ENCODE data around the gene RNASE11. TPM values are rescaled to one million over a fixed set of nuclear protein-coding genes. Genes with fewer than 3 reads are reported as not detected.
"Not testable (repeated sequence)": the region's sequence is repeated elsewhere in the genome, so short reads cannot be mapped to it uniquely, and the experiment has no call there.

The RNASE11 gene
- total RNA-seq, 1 donor from 2014 or later: not detected

- no peak overlapping the region for H3K4me3 Mint-ChIP-seq
- no peaks in the 10 kb centered on the region for H3K36me3 Mint-ChIP-seq
- no peak overlapping the region for H3K27ac Mint-ChIP-seq
- no peak for TF ChIP-seq CTCF (IDR thresholded peaks at IDR 0.05; ENCODE audit: unreplicated experiment)
- H3K9me3 Mint-ChIP-seq: no peaks in the 10 kb centered on the region
- no peak for DNase-seq (ENCODE audit: low spot score in 2 of 2, unreplicated experiment in 2 of 2)
- peaks cover 62% of the 10 kb centered on the region for H3K27me3 Mint-ChIP-seq (ENCODE audit: low read depth)
- H3K4me1 Mint-ChIP-seq: peaks cover 45% of the 10 kb centered on the region
Measured at GRCh38 chr14:20623798-20624197, 36.0 kb upstream of the RNASE11 start.

- Mint-ChIP-seq H3K27me3 (ENCODE audit: low read depth) (peaks cover 52% of the 10 kb centered on the region), H3K4me3 (peak overlapping the region; percentile 40), H3K27ac (no peak overlapping the region), H3K9me3 (no peaks in the 10 kb centered on the region), H3K4me1 (peaks cover 38% of the 10 kb centered on the region), H3K36me3 (no peaks in the 10 kb centered on the region)
- no peak for DNase-seq (ENCODE audit: low spot score in 2 of 2, unreplicated experiment in 2 of 2)
- TF ChIP-seq CTCF (IDR thresholded peaks at IDR 0.05; ENCODE audit: unreplicated experiment): no peak
Measured at GRCh38 chr14:20622816-20623291, 35.1 kb upstream of the RNASE11 start.

- no peaks in the 10 kb centered on the region for H3K36me3 Mint-ChIP-seq
- no peaks in the 10 kb centered on the region for H3K9me3 Mint-ChIP-seq
- no peak for DNase-seq (ENCODE audit: low spot score in 2 of 2, unreplicated experiment in 2 of 2)
- H3K4me3 Mint-ChIP-seq: no peak overlapping the region
- TF ChIP-seq CTCF (IDR thresholded peaks at IDR 0.05; ENCODE audit: unreplicated experiment): no peak
- H3K27me3 Mint-ChIP-seq (ENCODE audit: low read depth): peaks cover 33% of the 10 kb centered on the region
- H3K27ac Mint-ChIP-seq: no peak overlapping the region
- H3K4me1 Mint-ChIP-seq: peaks cover 24% of the 10 kb centered on the region
Measured at GRCh38 chr14:20620798-20621478, 33.1 kb upstream of the RNASE11 start.

GRCh38 chr14:20619688-20620087, 31.9 kb upstream of the RNASE11 start:
- not testable (repeated sequence) for H3K4me3 Mint-ChIP-seq; H3K27ac Mint-ChIP-seq; DNase-seq (ENCODE audit: low spot score in 2 of 2, unreplicated experiment in 2 of 2); H3K36me3 Mint-ChIP-seq; H3K9me3 Mint-ChIP-seq
- Mint-ChIP-seq H3K27me3 (ENCODE audit: low read depth) (peaks cover 21% of the 10 kb centered on the region), H3K4me1 (peaks cover 19% of the 10 kb centered on the region)

GRCh38 chr14:20618271-20618749, 30.5 kb upstream of the RNASE11 start:
- DNase-seq (ENCODE audit: low spot score in 2 of 2, unreplicated experiment in 2 of 2): no peak
- Mint-ChIP-seq H3K4me3 (no peak overlapping the region), H3K4me1 (peaks cover 15% of the 10 kb centered on the region), H3K9me3 (no peaks in the 10 kb centered on the region), H3K27me3 (ENCODE audit: low read depth) (peaks cover 9% of the 10 kb centered on the region), H3K36me3 (no peaks in the 10 kb centered on the region), H3K27ac (no peak overlapping the region)
- TF ChIP-seq CTCF (IDR thresholded peaks at IDR 0.05; ENCODE audit: unreplicated experiment): no peak

- Mint-ChIP-seq H3K4me3 (no peak overlapping the region), H3K4me1 (peaks cover 11% of the 10 kb centered on the region), H3K9me3 (no peaks in the 10 kb centered on the region), H3K27me3 (ENCODE audit: low read depth) (peaks cover 1% of the 10 kb centered on the region), H3K36me3 (no peaks in the 10 kb centered on the region), H3K27ac (no peak overlapping the region)
- no peak for DNase-seq (ENCODE audit: low spot score in 2 of 2, unreplicated experiment in 2 of 2)
- TF ChIP-seq CTCF (IDR thresholded peaks at IDR 0.05; ENCODE audit: unreplicated experiment): no peak
Measured at GRCh38 chr14:20617138-20618003, 29.6 kb upstream of the RNASE11 start.
